HCT116 (cell line): Measurements from ENCODE around the gene ESRRG. TPM values are rescaled to one million over a fixed set of nuclear protein-coding genes. Genes with fewer than 3 reads are reported as not detected.

ENCODE experiments used
- ATAC-seq: fragments of 200-7000 bp; cut with Tn5 transposase; 2 replicates; pipeline ENCODE4 v1.9.1; 2020; ENCODE audit warnings: mild to moderate bottlenecking, moderate library complexity
- BruUV-seq: library from RNA; stranded (reverse); fragments of 400-500 nt; replicated peaks from 2 replicates; lab custom pipeline; 2021; lab: Mats Ljungman, UMichigan
- CTCF ChIA-PET: fragments of 300-600 bp; sonication (Branson Sonifier 250); formaldehyde crosslinking; loops from one replicate; lab custom pipeline; 2021; ENCODE audit warnings: antibody characterized with exemption; lab: Charles Lee
- POLR2A ChIA-PET: fragments of 300-600, 350-600 bp; sonication (Branson Sonifier 250); formaldehyde crosslinking; loops from one replicate; lab custom pipeline; 2021; ENCODE audit warnings: antibody characterized with exemption; lab: Charles Lee
- RAD21 ChIA-PET, 2 experiments: fragments of 300-600 bp; sonication (Branson Sonifier 250); formaldehyde crosslinking; loops; one replicate each; lab custom pipeline; 2023; ENCODE audit warnings: low total read pairs in 2 of 2; ENCODE audit not compliant: uncharacterized antibody in 2 of 2, unreplicated experiment in 2 of 2, low non-redundant PET in 1 of 2; lab: Charles Lee
- DNase-seq: peaks from one replicate; pipeline ENCODE4 v3.0.0-alpha.2; 2010; ENCODE audit warnings: low read depth, low spot score
- H2AFZ ChIP-seq: fragments of 200-600 bp; shearing (Covaris generic), sonication (generic); 2 replicates; pipeline ENCODE4 v1.6.1; 2017; ENCODE audit warnings: low read depth, mixed run types, mixed read lengths, antibody characterized with exemption, low read length; ENCODE audit not compliant: poor library complexity, severe bottlenecking
- H3K27ac ChIP-seq: 2 replicates; pipeline ENCODE4 v1.5.1; 2012; ENCODE audit warnings: low read depth, low read length
- H3K27me3 ChIP-seq: fragments of 200-600 bp; sonication (generic); 2 replicates; pipeline ENCODE4 v1.6.1; 2016; ENCODE audit warnings: mixed run types, low read length, mixed read lengths; ENCODE audit not compliant: insufficient read depth
- H3K36me3 ChIP-seq, 2 experiments: fragments of 200-500 bp in 1 of 2; fragments of 200-600 bp in 1 of 2; sonication (Bioruptor generic) in 1 of 2; sonication (generic) in 1 of 2; 2 replicates each; pipeline versions ENCODE4 v1.5.1 to v1.6.1; 2014 to 2016; ENCODE audit warnings: low read length in 2 of 2, inconsistent platforms in 1 of 2, mixed read lengths in 1 of 2, mixed run types in 1 of 2; ENCODE audit not compliant: insufficient read depth in 2 of 2, control insufficient read depth in 1 of 2
- H3K4me1 ChIP-seq, 2 experiments: fragments of 200-600 bp in 1 of 2; sonication (generic) in 1 of 2; 2 replicates each; pipeline versions ENCODE4 v1.5.1 to v1.6.1; 2012 to 2017; ENCODE audit warnings: low read length in 2 of 2, inconsistent platforms in 1 of 2, mild to moderate bottlenecking in 1 of 2, mixed read lengths in 1 of 2, mixed run types in 1 of 2, moderate library complexity in 1 of 2; ENCODE audit not compliant: insufficient read depth in 2 of 2, control insufficient read depth in 1 of 2
- H3K4me2 ChIP-seq: fragments of 200-600 bp; sonication (generic); 2 replicates; pipeline ENCODE4 v1.6.1; 2017; ENCODE audit warnings: mixed run types, low read length, mixed read lengths
- H3K4me3 ChIP-seq, 2 experiments: fragments of 200-600 bp in 1 of 2; sonication (generic) in 1 of 2; replicated peaks in 1 of 2; 2 replicates each; pipeline ENCODE4 v1.5.1; 2011 to 2016; ENCODE audit warnings: low read length in 2 of 2, control low read depth in 1 of 2, low read depth in 1 of 2, mild to moderate bottlenecking in 1 of 2, mixed read lengths in 1 of 2, mixed run types in 1 of 2
- H3K79me2 ChIP-seq: fragments of 200-600 bp; sonication (generic); 2 replicates; pipeline ENCODE4 v1.6.1; 2017; ENCODE audit warnings: mild to moderate bottlenecking, mixed run types, low read length, moderate library complexity, mixed read lengths; ENCODE audit not compliant: insufficient read depth
- H3K9ac ChIP-seq: fragments of 200-600 bp; sonication (generic); 2 replicates; pipeline ENCODE4 v1.6.1; 2016; ENCODE audit warnings: low read length, mixed read lengths
- H3K9me2 ChIP-seq: fragments of 200-600 bp; sonication (generic), shearing (Covaris generic); 2 replicates; pipeline ENCODE4 v1.6.1; 2017; ENCODE audit warnings: mixed run types, mild to moderate bottlenecking, moderate library complexity; ENCODE audit not compliant: insufficient read depth
- H3K9me3 ChIP-seq, 2 experiments: fragments of 200-500 bp in 1 of 2; fragments of 200-600 bp in 1 of 2; sonication (Bioruptor generic) in 1 of 2; sonication (generic) in 1 of 2; 2 replicates each; pipeline ENCODE4 v1.6.1; 2014 to 2017; ENCODE audit warnings: low read length in 2 of 2, mixed read lengths in 2 of 2, inconsistent platforms in 1 of 2, low read depth in 1 of 2, mild to moderate bottlenecking in 1 of 2, mixed run types in 1 of 2, moderate library complexity in 1 of 2; ENCODE audit not compliant: control insufficient read depth in 1 of 2, insufficient read depth in 1 of 2
- H4K20me1 ChIP-seq: fragments of 200-600 bp; sonication (generic), shearing (Covaris generic); 2 replicates; pipeline ENCODE4 v1.6.1; 2017; ENCODE audit warnings: mixed run types, mild to moderate bottlenecking, moderate library complexity; ENCODE audit not compliant: insufficient read depth
- CBX3 ChIP-seq: IDR thresholded peaks from 2 replicates; pipeline ENCODE4 v1.6.1; 2012; ENCODE audit warnings: low read depth
- CEBPB ChIP-seq: IDR thresholded peaks from 2 replicates; pipeline ENCODE4 v1.6.1; 2012; ENCODE audit warnings: low read depth
- EZH2 ChIP-seq: fragments of 200-600 bp; sonication (generic); IDR thresholded peaks from 2 replicates; pipeline ENCODE4 v1.6.1; 2017; ENCODE audit warnings: antibody characterized with exemption, mixed run types
- EZH2phosphoT487 ChIP-seq: fragments of 200-600 bp; IDR thresholded peaks from 2 replicates; pipeline ENCODE4 v1.6.1; 2018; ENCODE audit warnings: antibody characterized with exemption, borderline replicate concordance
- JUND ChIP-seq: IDR thresholded peaks from 2 replicates; pipeline ENCODE4 v1.6.1; 2012
- POLR2AphosphoS5 ChIP-seq: IDR thresholded peaks from 2 replicates; pipeline ENCODE4 v1.6.1; 2011; ENCODE audit warnings: mild to moderate bottlenecking, low read depth, low read length, moderate library complexity
- RAD21 ChIP-seq: IDR thresholded peaks from 2 replicates; pipeline ENCODE4 v1.6.1; 2012; ENCODE audit warnings: low read depth, mild to moderate bottlenecking
- SRF ChIP-seq: IDR thresholded peaks from 2 replicates; pipeline ENCODE4 v1.6.1; 2012; ENCODE audit warnings: low read depth
- TCF7L2 ChIP-seq: IDR thresholded peaks from 2 replicates; pipeline ENCODE4 v1.7.0; 2011; ENCODE audit warnings: borderline replicate concordance, inconsistent platforms; ENCODE audit not compliant: insufficient read depth, insufficient read length; ENCODE audit errors: extremely low read depth
- ZFX ChIP-seq: fragments of 450-650 bp; IDR thresholded peaks from 2 replicates; pipeline ENCODE4 v1.6.1; 2017
- intact Hi-C: fragments of 100-400 bp; cut with micrococcal nuclease; formaldehyde crosslinking; loops from 2 replicates; pipeline ENCODE4 v1.10.0; 2022
- total RNA-seq: library from RNA; stranded (reverse); gene quantifications from one replicate; pipeline ENCODE4 v1.2.1, GENCODE V29; 2021; ENCODE audit not compliant: unreplicated experiment
- TF ChIP-seq, protein P1 (sequence below): IDR thresholded peaks from 2 replicates; pipeline ENCODE4 v1.6.1; 2012
- TF ChIP-seq, protein P2 (sequence below), 3 experiments: fragments of 200-600 bp in 1 of 3; sonication (generic) in 1 of 3; IDR thresholded peaks in 2 of 3; conservative IDR thresholded peaks in 1 of 3; 2 replicates each; pipeline ENCODE4 v1.5.1; 2012 to 2017; ENCODE audit warnings: low read depth in 2 of 3, low read length in 2 of 3, antibody characterized with exemption in 1 of 3, borderline replicate concordance in 1 of 3, control low read depth in 1 of 3, mild to moderate bottlenecking in 1 of 3, mixed read lengths in 1 of 3, mixed run types in 1 of 3, moderate library complexity in 1 of 3; ENCODE audit not compliant: insufficient read depth in 1 of 3
- TF ChIP-seq, protein P3 (sequence below): IDR thresholded peaks from 2 replicates; pipeline ENCODE4 v1.6.1; 2012
- TF ChIP-seq, protein P4 (sequence below): IDR thresholded peaks from 2 replicates; pipeline ENCODE4 v1.6.1; 2012; ENCODE audit warnings: low read depth

The ESRRG gene
- total RNA-seq, 1 experiment from 2014 or later: not detected

DNA sequence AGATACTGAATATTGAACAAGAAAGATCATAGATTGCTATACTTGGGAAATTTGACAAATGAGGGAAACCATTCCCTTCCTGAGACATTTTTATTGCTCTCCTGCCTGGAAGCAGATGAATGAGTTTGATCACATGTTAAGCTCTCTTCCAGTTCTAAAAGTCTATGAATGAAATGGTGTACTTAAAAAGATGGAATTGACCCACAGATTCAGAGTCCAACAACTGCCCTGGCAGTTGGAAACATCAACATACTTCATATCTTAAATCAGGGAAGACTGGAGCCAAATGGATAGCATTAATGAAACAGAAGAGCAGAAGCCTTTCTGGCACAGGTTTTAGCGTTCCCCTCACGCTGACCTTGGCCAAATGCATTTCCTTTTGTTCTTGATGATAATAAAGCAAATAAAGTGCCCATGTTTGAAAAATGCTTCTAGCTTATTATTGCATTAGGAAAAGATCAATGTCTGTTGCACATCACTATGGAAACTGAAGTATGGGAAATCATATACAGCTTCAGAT is 142.6 kb downstream of the ESRRG start:
- BruUV-seq: no TSS peak
- Histone ChIP-seq H3K36me3 (no peaks in the 10 kb centered on the region), H3K27ac (no peak overlapping the region), H2AFZ (no peak overlapping the region), H3K79me2 (no peaks in the 10 kb centered on the region), H3K9me2 (no peaks in the 10 kb centered on the region), H3K4me2 (no peak overlapping the region), H4K20me1 (no peaks in the 10 kb centered on the region), H3K4me1 (no peaks in the 10 kb centered on the region), H3K4me3 (no peak overlapping the region), H3K9me3 (no peaks in the 10 kb centered on the region; a peak in 1 of 4 replicates), H3K9ac (no peak overlapping the region), H3K27me3 (no peaks in the 10 kb centered on the region)
- no peak for DNase-seq
- POLR2A ChIA-PET: no interaction called here
- TF ChIP-seq, protein P1, sequence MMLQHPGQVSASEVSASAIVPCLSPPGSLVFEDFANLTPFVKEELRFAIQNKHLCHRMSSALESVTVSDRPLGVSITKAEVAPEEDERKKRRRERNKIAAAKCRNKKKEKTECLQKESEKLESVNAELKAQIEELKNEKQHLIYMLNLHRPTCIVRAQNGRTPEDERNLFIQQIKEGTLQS: no peak
- TF ChIP-seq POLR2AphosphoS5: no peak
- no peak for TF ChIP-seq EZH2phosphoT487
- TF ChIP-seq, protein P2, sequence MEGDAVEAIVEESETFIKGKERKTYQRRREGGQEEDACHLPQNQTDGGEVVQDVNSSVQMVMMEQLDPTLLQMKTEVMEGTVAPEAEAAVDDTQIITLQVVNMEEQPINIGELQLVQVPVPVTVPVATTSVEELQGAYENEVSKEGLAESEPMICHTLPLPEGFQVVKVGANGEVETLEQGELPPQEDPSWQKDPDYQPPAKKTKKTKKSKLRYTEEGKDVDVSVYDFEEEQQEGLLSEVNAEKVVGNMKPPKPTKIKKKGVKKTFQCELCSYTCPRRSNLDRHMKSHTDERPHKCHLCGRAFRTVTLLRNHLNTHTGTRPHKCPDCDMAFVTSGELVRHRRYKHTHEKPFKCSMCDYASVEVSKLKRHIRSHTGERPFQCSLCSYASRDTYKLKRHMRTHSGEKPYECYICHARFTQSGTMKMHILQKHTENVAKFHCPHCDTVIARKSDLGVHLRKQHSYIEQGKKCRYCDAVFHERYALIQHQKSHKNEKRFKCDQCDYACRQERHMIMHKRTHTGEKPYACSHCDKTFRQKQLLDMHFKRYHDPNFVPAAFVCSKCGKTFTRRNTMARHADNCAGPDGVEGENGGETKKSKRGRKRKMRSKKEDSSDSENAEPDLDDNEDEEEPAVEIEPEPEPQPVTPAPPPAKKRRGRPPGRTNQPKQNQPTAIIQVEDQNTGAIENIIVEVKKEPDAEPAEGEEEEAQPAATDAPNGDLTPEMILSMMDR (IDR thresholded peaks at IDR 0.05 in 2 of 3, conservative IDR thresholded peaks at IDR 0.05 in 1 of 3; ENCODE audit: borderline replicate concordance in 1 of 3, insufficient read depth in 1 of 3, low read depth in 2 of 3, low read length in 2 of 3): no peak
- no peak for TF ChIP-seq EZH2
- TF ChIP-seq, protein P3, sequence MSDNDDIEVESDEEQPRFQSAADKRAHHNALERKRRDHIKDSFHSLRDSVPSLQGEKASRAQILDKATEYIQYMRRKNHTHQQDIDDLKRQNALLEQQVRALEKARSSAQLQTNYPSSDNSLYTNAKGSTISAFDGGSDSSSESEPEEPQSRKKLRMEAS: no peak
- no peak for TF ChIP-seq JUND
- no peak for TF ChIP-seq SRF
- TF ChIP-seq, protein P4, sequence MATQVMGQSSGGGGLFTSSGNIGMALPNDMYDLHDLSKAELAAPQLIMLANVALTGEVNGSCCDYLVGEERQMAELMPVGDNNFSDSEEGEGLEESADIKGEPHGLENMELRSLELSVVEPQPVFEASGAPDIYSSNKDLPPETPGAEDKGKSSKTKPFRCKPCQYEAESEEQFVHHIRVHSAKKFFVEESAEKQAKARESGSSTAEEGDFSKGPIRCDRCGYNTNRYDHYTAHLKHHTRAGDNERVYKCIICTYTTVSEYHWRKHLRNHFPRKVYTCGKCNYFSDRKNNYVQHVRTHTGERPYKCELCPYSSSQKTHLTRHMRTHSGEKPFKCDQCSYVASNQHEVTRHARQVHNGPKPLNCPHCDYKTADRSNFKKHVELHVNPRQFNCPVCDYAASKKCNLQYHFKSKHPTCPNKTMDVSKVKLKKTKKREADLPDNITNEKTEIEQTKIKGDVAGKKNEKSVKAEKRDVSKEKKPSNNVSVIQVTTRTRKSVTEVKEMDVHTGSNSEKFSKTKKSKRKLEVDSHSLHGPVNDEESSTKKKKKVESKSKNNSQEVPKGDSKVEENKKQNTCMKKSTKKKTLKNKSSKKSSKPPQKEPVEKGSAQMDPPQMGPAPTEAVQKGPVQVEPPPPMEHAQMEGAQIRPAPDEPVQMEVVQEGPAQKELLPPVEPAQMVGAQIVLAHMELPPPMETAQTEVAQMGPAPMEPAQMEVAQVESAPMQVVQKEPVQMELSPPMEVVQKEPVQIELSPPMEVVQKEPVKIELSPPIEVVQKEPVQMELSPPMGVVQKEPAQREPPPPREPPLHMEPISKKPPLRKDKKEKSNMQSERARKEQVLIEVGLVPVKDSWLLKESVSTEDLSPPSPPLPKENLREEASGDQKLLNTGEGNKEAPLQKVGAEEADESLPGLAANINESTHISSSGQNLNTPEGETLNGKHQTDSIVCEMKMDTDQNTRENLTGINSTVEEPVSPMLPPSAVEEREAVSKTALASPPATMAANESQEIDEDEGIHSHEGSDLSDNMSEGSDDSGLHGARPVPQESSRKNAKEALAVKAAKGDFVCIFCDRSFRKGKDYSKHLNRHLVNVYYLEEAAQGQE: no peak
- TF ChIP-seq ZFX: no peak
- TF ChIP-seq RAD21: no peak
- TF ChIP-seq TCF7L2: no peak
- no peak for TF ChIP-seq CBX3
- TF ChIP-seq CEBPB: no peak
- no peak for ATAC-seq
- RAD21 ChIA-PET: no interaction called here
- intact Hi-C loops: no loop called here
- CTCF ChIA-PET: no interaction called here
